Measurements from ENCODE around the gene PRPF40B. TPM values are rescaled to one million over a fixed set of nuclear protein-coding genes. Genes with fewer than 3 reads are reported as not detected.

PRPF40B gene
- total and polyA plus RNA-seq, 3 donors from 2014 or later: 49.2 to 66.8 (median 66.7) TPM

DNA sequence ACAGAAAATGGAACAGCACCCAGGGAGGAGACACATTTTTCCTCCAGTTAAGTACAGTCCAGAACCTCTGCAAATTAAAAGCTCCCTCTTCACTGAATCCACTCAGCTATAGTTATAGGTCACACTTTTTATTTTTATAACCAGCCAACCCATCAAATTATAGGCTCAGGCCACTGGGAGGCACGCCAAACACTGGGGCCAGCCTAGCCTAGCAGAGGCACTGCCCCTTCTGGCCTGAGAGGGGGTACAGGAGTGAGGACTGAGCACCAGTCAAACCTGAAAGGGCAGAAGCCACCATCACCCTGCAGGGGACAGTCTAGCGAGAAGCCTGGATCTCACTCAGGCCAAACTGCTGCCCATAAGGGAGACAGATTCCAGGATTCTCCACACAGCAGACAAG, 64.6 kb downstream of the PRPF40B start:
- no peak for DNase-seq
- Histone ChIP-seq H3K4me3 (no peak overlapping the region), H3K36me3 (ENCODE audit: low read depth, missing control alignments) (no peaks in the 10 kb centered on the region), H3K27me3 (no peaks in the 10 kb centered on the region), H3K27ac (no peak overlapping the region), H3K9me3 (no peaks in the 10 kb centered on the region), H3K4me1 (peaks cover 4% of the 10 kb centered on the region)
- TF ChIP-seq POLR2A (IDR thresholded peaks at IDR 0.05) (no peak), CTCF (IDR thresholded peaks at IDR 0.05) (no peak)
- intact Hi-C loops (cut with DNase I; ENCODE audit: low total_unique reads): no loop called here
- 82 to 95% methylated on average over 2 of the region's 2 CpGs for WGBS, 2 donors

- Histone ChIP-seq H3K36me3 (ENCODE audit: low read depth, missing control alignments) (no peaks in the 10 kb centered on the region), H3K27ac (no peak overlapping the region), H3K4me3 (no peak overlapping the region), H3K4me1 (peaks cover 4% of the 10 kb centered on the region), H3K27me3 (no peaks in the 10 kb centered on the region), H3K9me3 (no peaks in the 10 kb centered on the region)
- no peak for DNase-seq
- TF ChIP-seq POLR2A (IDR thresholded peaks at IDR 0.05): no peak
- no peak for TF ChIP-seq CTCF (IDR thresholded peaks at IDR 0.05)
- intact Hi-C loops (cut with DNase I; ENCODE audit: low total_unique reads): no loop called here
- 74 to 85% methylated on average over 2 of the region's 2 CpGs for WGBS, 2 donors
These were observed 65.9 kb downstream of the PRPF40B start for GRCh38 chr12:49689237-49689636.

- Histone ChIP-seq H3K27ac (no peak overlapping the region), H3K9me3 (no peaks in the 10 kb centered on the region), H3K27me3 (no peaks in the 10 kb centered on the region), H3K4me1 (peaks cover 4% of the 10 kb centered on the region), H3K36me3 (ENCODE audit: low read depth, missing control alignments) (no peaks in the 10 kb centered on the region), H3K4me3 (no peak overlapping the region)
- no peak for TF ChIP-seq POLR2A (IDR thresholded peaks at IDR 0.05)
- no peak for TF ChIP-seq CTCF (IDR thresholded peaks at IDR 0.05)
- intact Hi-C loops (cut with DNase I; ENCODE audit: low total_unique reads): no loop called here
- DNase-seq: no peak
These were observed 66.4 kb downstream of the PRPF40B start for GRCh38 chr12:49689785-49690184.

DNA sequence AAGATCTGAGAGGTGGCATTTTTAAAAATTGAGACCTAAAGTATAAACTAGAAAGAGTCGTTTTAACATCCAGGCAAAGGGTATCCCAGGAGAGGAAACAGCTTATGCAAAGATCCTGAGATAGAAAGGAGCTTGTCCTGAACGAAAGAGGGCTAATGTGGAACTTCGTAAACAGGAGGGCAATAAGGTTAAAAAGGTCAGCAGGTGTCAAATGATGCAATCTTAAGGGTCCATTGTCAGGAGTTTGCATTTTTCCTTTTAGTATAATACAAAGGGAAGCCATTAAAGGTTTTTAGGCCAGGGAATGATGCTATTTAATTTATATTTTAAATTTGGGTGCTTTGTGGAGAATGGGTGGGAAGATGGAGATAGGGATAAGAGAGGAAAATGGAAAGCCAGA, 69.5 kb downstream of the PRPF40B start:
- WGBS, 2 donors: 72 to 77% methylated on average over 3 of the region's 3 CpGs

More for the DNA sequence above, 69.5 kb downstream of the PRPF40B start:
- no peaks in the 10 kb centered on the region for H3K9me3 ChIP-seq
- H3K36me3 ChIP-seq (ENCODE audit: low read depth, missing control alignments): no peaks in the 10 kb centered on the region
- no peak overlapping the region for H3K27ac ChIP-seq
- H3K4me1 ChIP-seq: peaks cover 6% of the 10 kb centered on the region
- intact Hi-C loops (cut with DNase I; ENCODE audit: low total_unique reads): no loop called here
- TF ChIP-seq POLR2A (IDR thresholded peaks at IDR 0.05): no peak
- no peak for TF ChIP-seq CTCF (IDR thresholded peaks at IDR 0.05)
- no peak overlapping the region for H3K4me3 ChIP-seq
- no peaks in the 10 kb centered on the region for H3K27me3 ChIP-seq
- no peak for DNase-seq

Data from testis (tissue), 3 donors.